Hepatocyte (in vitro differentiated cells): Measurements from ENCODE around the gene RYR3.

Experiments
- EZH2 ChIP-seq: fragments of 200-600 bp; sonication (generic); IDR thresholded peaks from 2 replicates; pipeline ENCODE4 v1.6.1; 2016; ENCODE audit warnings: antibody characterized with exemption, mild to moderate bottlenecking, borderline replicate concordance
- EZH2phosphoT487 ChIP-seq: fragments of 200-600 bp; sonication (generic); IDR thresholded peaks from one replicate; pipeline ENCODE4 v1.6.1; 2018; ENCODE audit warnings: antibody characterized with exemption, mild to moderate bottlenecking, low read depth, moderate library complexity; ENCODE audit not compliant: unreplicated experiment, severe bottlenecking
- TF ChIP-seq, protein P1 (sequence below): fragments of 200-600 bp; sonication (generic); IDR thresholded peaks from 2 replicates; pipeline ENCODE4 v1.5.1; 2016; ENCODE audit warnings: antibody characterized with exemption, mild to moderate bottlenecking; ENCODE audit not compliant: poor library complexity

DNA sequence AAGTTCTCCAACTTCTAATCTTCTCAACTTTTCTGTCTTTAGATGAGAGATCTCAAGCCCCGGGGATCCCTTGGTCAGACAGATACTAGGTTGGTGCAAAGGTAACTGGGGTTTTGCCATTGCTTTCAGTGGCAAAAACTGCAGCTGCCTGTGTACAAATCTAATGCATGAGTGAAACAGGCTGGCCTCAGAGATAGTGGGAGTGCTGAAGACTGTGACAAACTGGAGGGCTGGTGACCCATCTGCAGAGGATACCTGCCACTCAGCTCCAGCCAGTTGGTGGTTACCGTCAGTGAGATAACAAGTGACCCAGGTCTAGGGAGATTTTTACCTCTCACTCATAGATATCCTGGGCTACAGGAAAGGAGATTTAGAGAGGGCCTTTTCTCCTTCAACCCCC is 85.7 kb downstream of the RYR3 start:
- TF ChIP-seq, protein P1, sequence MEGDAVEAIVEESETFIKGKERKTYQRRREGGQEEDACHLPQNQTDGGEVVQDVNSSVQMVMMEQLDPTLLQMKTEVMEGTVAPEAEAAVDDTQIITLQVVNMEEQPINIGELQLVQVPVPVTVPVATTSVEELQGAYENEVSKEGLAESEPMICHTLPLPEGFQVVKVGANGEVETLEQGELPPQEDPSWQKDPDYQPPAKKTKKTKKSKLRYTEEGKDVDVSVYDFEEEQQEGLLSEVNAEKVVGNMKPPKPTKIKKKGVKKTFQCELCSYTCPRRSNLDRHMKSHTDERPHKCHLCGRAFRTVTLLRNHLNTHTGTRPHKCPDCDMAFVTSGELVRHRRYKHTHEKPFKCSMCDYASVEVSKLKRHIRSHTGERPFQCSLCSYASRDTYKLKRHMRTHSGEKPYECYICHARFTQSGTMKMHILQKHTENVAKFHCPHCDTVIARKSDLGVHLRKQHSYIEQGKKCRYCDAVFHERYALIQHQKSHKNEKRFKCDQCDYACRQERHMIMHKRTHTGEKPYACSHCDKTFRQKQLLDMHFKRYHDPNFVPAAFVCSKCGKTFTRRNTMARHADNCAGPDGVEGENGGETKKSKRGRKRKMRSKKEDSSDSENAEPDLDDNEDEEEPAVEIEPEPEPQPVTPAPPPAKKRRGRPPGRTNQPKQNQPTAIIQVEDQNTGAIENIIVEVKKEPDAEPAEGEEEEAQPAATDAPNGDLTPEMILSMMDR = no peak
- TF ChIP-seq EZH2 (no peak), EZH2phosphoT487 (no peak)
